HuH-7.5 (cell line): ENCODE measurements around the gene SCN7A.
"Not testable (repeated sequence)": the region's sequence is repeated elsewhere in the genome, so short reads cannot be mapped to it uniquely, and the experiment has no call there.

Experiments
- DNase-seq: peaks from one replicate; pipeline ENCODE4 v3.0.0; 2011; ENCODE audit warnings: low spot score

SCN7A gene

DNA sequence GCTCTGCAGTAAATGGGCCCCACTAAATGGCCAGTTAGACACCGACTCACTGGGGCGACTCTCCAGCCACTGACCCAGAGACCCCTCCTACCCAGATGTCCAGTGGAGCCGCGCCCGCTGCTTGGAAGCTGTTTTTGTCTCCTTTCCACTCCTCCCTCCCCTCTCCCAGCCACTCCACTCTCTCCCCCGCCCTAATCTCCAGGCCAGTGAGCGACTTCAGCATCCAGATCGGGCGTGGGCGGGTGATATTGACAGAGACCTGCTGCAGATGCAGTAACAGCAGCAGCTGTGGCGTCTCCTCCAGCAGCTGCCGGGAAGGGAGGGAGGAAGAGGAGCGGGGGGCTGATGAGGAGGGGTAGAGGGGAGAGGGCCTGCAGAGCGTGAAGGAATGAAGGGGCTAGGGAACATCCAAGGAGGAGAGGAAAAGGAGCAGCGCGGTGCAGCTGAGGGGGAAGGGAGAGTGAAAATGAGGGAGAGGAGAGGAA, at the start of gene SCN7A:
Gene SCN7A, minus strand, starts transcription at position 110 of the 485 bp plus-strand sequence. CDS start 16,553 bp downstream, outside the sequence.
- no peak for DNase-seq

DNA sequence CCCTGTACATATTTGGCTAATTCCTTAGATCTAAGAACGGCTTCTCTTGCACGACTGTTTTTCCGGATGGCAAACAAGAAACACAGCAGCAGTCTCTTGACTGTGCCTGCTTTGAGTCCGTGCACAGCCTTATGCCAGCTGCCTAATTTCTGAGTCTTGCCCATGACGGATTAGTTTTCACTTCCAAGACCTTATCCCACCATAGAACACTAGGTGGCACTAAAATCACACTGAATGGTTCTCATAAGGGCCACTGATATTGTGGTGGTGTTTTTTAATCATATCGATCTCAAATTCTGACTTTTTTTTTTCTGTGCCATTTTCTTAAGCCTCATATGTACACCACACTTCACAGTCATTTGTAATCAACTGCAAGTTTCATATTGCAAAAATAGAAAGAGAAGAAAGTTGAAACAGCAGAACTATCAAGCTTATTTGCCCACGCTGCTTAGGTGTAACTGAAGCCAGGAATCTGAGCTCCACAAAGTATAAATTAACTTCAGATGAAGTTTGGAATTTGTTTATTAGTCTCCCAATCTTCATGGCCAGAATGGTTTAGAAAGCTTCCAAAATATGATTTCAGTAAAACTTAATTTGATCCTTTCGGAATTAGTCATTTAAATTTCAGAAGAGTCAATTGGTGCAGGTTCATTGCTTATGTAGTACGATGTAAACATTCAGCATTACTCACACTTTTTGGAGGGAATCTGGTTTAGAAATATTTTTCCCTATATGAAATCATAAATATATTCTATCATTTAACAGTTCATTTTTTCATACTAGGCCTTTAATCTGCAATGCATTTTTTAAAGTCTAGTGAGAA, 45.5 kb upstream of the SCN7A start:
- no peak for DNase-seq

DNA sequence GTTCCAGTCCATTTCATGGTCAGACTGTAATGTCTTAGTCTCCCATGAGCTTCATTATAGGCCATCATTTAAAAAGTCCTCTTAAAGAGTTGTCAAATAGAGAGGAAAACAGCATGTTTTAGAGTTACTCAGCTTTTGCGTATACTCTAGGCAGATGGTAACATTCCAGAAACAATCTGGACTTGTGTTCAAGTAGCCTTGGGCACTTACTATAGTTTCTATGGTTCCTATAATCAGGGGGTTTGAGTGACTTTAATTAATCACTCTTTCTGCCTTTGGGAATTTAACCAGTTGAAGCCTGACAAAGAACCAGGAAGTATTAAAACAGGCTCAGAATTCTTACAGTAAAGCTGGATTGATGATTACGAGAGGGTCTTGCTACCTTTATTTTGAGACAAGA, 42.1 kb upstream of the SCN7A start:
- DNase-seq = no peak

DNA sequence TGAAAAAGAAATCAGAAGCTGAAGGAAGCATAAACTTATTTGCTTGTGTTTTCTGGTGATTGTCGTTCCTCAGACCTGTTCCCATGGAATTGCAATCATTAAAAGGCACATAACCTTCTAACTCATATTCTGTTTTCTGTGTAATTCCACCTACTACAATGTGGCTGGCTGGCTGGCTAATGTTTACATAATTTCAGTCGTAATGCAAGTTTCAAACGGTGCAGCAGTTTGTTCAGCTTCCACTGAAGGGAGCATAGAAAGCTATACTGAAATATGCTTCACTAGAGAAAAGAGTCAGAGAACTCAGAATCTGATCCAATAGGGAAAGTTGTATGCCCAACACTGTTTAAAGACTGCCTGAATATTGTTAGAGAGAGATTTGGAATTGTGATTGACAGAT, 27.1 kb upstream of the SCN7A start:
- no peak for DNase-seq

DNA sequence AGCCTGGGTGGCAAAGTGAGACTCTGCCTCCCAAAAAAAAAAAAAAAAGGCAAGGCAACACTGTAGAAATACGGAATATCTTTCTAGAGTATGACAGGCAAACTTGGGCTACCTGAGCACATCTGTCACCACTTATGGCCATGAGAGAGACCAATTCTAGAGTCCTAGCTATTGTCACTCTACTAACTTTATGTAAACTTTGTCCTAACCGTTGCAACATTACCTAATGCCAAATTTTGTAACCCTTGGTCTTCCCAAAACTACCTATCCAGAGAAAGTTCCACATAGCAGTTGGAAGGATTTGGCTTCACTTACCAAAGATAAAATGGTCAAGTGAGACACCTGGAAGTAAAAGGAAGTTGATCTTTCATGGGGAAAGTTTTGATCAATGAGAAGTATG, 26.6 kb upstream of the SCN7A start:
- no peak for DNase-seq

DNA sequence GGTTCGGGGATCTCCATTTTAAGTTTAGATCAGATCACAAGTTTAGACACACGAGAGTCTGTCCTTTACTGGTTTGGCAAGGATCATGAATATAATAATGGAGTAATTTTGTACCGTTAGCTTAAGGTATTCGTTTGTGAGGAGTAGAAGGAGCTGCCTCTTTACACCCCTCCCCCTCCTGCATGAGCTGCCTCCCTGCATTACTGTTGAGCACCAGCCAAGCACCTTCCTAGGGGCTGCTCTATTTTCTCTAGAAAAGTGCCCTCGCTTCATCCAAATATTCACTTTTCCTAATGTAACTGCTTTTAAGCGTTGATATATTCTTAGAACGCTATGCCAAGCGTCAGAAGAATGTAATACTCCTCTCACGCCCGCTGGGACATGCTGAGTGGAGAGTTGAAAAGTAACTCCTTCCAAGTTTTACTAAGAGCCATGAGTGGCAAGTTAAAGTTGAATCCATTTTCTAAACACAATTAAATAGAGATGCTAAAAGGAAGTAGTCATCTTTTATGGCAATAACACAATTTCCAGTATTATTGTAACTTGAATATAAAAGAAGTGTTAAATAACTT, 25.4 kb upstream of the SCN7A start:
- no peak for DNase-seq

DNA sequence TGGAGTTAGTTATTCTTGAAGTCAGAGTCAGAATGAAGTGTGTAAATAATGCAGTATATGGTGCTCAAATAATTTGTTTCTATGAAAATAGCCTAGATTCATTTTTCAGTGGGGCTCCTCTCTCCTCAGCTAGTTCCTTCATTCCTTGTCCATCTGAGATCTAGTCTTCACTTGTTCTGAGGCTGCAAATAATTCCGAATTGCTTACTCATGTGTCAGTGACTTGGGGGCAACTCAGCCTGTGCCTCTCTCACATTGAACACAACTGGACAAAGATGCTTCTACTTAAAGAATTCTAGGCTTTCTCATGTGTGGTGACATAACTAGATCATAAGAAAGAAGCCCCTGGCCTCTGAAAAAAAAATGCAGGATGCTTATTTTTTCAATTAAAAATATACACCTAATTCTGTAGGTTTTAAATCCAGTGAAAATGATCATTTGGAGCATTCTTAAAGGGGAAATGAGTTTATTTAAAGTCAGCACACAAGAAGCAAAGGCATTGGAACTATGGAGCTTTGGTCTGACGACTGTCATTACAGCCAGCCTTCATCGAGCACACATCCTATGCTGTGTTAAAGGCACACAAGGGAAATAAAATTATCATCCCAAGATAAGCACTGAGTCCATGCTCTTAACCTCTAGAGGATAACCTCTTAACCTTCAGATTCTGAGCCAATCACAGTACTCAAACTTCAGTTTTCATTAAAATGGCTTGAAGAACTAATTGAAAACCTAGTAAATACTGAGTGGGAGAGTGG, 24.8 kb upstream of the SCN7A start:
- no peak for DNase-seq

DNA sequence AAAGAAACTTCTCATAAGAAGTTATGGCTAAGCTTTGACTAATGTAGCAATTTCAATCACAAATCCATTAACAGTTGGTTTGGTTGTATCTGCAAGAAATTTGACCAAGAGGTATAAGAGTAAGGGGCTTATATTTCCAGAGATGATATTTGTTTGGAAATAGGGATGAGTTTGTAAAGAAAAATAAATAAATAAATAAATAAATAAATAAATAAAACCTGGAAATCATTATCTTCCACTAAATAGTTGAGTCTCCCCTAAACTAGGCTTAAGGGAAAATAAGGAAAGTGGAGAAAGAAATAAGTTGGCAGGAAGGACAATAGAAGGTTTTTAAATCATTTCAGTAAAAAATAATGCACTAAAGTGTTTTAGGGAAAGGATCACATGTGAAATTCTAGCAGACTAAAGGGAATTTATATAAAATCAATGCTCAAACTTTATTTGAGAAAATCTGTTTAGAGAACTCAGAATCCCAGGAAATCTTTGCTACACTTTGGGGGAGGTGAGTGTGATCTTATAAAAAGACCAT, 23.5 kb upstream of the SCN7A start:
- DNase-seq = no peak

DNA sequence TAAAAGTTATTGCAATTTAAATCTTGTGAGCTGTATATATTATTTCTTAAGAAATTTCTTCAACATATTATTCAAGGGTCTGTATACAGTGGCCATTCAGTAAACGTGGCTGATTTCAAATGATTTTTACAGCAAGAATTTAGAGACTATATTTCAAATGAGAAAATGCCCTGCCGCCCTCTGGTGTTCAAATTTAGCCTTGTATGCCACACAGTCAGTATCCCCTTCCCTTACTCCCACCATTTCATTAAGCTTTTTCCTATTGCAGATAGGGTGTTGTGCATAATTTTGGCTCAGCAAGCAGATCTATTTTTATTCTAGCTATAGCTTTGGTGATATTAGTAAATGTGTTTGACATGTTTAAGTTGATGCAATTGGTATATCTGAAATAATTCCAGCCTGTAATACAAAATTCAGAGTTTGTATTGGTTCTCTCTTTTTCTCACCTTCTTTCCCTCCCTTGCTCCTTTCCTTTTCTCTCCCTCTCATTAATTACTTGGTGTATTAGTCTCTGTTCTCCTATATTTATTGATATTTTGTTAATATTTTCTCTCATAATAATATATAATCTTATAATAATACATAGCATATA, 22.8 kb upstream of the SCN7A start:
- no peak for DNase-seq

DNA sequence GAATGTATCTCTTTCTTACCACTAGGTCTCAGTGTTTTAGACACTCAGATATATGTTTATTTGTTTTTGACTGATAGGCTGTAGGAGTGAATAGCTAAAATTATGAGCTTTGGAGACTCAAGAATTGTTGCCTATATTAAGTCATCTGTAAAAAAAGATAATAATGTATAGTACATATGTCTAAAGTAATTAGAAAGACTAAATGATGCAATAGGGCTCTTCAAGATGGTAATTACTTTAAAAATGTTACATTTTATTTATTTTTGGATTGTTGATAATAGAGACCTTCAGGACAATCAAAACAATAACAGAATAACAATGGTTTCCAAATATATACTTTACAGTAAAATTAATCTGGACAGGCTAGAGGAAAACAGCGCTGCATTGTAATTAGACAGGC, 19.9 kb upstream of the SCN7A start:
- DNase-seq = no peak

DNA sequence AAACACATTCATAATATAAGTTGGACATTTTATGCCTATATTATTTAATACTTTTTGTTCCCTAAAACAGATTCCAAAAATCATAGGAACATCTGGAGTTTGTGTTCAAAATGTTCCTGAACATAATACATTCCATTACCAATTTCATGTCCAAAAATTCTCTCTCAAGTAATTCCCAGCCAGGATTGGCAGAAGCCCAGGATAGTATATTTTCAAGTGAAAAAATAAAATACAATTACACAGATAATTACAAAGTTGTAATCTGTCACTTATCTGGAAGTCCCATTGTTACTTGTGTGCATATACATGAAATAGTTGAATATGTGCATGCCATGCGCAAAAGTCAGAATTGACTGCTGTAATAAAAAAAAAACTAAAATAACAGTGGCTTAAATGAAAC, 5.2 kb upstream of the SCN7A start:
- no peak for DNase-seq

DNA sequence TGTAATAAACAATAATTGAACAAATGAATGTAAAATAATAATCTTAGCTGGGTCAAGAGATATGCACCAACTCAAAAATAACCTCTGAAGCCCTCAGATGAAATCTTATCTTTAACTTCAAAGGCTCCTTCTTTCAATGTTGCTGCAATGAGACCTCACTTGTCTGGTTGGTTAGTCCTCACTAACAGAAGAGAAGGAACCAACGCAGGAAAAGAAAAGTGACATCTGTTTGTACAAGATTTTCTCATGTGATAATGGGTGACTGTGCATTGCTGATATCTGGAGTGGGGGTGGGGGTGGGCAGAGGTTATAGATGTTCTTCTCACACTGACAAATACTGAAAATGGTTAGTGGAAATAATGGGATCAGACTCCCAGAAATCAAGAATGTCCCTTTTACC, 2.6 kb downstream of the SCN7A start:
- DNase-seq = no peak

DNA sequence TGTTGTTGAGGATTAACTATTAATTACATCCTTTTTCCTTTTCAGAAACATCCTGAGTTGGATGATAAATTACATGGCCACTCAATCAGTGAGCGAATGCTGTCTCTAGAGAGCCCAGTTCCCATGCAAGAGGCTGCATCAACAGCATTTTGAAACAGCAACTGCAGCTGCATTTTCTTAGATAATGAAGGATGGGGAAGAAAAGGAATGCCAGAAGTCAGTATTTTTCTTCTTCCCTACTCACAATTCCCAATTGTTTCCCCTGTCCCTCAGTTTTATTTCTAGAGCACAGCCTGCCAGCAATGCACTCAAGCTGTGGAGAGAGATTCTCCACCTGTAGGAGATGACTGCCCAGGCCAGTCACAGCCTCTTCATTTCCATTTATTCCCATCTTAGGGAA, 6.9 kb downstream of the SCN7A start:
- DNase-seq = no peak

DNA sequence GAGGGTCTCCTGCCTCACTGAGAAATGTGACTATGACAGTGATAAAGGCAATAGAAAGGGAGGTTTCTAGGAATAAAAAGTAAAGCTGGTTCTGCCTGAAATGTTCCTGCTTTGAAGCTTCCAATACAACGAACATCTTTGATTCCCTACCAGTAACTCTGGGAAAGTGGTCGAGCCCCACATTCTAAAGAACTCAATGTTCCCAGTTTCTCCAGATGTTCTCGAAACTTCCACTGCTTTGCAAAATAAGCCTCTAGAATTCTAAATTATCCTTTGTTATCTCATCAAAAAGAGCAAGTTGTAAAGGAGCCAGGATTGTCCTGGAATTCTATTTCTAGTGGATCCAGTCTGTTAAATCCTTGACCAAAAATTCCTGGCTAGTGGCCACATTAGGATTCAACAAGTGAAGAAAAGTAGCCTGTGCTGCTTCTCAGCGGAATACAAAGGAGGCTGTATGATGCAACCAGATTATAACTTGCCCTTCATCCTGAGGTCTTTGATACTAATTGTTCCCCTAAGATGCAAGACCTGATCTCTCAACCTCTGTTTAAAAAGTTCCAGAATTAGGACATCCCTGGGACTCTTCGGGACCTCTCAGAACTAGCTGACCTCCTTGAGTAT, 8.4 kb downstream of the SCN7A start:
- DNase-seq = no peak

DNA sequence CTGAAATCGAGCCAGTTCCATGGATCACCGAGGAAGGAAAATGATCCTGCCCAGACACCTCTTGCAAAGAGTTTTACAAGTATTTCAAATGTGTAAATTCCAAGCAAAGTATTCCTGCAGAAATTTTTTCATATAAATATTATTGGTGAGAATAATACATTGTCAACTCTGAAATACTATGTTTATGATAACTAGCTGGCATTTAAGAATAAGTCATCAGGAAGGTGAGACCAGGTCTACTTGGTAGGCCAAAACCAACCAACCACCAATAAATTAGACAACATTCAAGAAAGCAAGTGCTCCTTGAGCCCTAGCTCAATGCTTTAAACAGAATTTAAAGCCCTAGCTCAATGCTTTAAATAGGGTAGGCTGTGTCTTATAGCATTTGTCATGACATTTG, 21.7 kb downstream of the SCN7A start:
- no peak for DNase-seq

DNA sequence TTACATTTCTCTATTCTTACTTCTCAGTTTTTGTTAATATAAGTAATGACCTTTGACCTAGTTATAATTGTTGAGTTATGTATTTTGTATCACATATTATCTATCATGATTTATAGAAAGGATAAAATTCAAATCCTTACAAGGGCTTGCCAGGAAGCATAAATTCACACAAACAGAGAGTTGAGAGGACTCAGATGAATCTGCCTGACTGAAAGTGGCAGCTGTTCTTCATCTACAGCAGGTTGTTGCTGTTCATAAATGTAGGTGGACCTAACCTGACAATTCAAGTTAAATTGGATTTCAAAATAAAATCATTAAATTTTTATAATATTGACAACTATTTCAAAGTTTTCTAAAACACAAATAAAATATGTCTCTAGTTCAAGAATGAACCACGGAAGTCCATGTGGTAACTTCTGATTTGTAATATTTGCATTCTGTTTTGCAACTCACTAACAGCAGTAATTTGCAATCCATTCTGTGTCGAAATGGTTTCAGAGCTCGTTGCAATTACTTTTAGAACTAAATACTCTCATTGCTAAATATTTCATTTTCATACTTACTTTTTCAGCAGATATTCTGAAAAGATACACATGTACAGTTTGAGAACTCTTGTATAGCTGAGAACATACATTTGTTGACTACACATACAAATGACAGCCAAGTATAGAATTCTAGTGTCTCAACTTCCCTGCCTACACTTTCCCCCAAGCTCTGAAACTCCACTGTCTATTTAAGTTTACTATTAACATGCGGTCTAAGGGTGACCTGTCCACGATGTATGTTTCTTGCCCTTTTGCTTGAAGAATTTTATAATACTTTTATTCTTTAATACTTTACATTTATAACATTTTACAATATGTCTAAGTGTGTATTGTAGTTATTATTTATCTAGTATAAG, 25.7 kb downstream of the SCN7A start:
- DNase-seq = peak; percentile 14

DNA sequence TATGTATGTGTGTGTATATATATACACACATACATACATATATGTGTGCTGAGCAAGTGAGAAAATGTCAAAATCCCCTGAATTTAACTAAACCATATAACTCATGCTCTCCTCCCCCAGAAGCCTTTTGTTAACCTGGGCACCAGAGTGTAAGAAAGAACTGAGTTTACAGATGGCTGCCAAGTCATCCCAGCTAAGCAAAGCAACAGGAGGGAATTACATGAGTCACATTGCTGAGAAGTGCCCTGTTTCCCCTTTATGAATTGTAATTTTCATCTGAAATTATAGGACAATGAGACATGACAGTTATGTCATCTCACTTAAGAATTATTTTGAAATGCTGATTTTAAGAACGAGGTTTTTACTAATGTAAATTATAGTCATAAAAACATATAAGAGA, 29.9 kb downstream of the SCN7A start:
- DNase-seq = no peak

DNA sequence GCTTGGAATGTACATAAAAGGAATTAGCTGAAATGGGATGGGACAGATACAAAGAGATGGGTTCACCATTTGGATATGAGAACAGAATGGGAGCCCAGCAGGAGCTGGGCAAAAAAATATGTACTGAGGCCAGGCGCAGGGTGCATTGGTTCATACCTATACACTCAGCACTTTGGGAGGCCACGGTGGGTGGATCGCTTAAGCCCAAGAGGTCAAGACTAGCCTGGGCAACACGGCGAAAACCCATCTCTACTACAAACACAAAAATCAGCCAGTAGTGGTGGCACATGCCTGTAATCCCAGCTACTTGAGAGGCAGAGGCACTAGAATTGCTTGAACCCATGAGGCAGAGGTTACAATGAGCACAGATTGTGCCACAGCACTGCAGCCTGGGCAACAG, 30.4 kb downstream of the SCN7A start:
- DNase-seq = no peak

DNA sequence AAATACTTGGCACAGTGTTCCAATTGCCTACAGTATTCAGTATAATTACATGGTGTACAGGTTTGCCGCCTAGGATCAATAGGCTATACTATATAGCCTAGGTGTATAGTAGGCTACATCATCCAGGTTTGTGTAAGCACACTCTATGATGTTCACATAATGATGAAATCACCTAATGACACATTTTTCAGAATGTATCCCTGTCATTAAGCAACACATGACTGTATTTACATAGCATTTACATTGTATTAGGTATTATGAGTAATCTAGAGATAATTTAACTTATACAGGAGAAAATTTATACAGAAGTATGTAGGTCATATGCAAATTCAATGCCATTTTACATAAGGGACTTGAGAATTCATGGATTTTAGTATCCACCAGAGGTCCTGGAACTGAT, 35.4 kb downstream of the SCN7A start:
- no peak for DNase-seq

DNA sequence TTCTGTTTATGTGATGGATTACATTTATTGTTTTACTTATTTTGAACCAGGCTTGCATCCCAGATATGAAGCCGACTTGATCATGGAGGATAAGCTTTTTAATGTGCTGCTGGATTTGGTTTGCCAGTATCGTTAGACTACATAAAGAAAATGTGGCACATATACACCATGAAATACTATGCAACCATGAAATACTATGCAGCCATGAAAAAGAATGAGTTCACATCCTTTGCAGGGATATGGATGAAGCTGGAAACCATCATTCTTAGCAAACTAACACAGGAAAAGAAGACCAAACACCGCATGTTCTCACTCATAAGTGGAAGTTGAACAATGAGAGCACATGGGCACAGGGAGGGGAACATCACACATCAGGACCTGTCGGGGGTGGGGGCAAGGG, 38.2 kb downstream of the SCN7A start:
- DNase-seq = not testable (repeated sequence)
